ENCODE measurements around the gene SYNGR1.

DNA sequence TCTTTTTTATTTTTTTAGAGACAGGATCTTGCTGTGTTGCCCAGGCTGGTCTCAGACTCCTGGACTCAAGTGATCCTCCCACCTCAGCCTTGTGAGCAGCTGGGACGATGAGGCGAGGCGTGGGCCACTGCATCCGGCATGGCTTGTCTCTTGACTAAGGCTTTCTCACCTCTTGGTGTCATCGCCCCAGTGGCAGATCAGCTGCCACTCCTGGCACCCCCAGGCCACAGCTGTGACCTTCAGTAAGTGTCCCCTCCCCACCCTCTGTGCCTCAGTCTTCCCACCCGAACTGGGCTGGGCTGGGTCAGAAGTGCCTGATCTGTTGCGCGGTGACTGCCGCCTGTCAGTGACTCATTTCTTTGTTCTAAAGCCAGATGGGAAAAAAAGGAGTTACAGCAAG, 3.6 kb downstream of the SYNGR1 start:
- TF ChIP-seq, protein P1, sequence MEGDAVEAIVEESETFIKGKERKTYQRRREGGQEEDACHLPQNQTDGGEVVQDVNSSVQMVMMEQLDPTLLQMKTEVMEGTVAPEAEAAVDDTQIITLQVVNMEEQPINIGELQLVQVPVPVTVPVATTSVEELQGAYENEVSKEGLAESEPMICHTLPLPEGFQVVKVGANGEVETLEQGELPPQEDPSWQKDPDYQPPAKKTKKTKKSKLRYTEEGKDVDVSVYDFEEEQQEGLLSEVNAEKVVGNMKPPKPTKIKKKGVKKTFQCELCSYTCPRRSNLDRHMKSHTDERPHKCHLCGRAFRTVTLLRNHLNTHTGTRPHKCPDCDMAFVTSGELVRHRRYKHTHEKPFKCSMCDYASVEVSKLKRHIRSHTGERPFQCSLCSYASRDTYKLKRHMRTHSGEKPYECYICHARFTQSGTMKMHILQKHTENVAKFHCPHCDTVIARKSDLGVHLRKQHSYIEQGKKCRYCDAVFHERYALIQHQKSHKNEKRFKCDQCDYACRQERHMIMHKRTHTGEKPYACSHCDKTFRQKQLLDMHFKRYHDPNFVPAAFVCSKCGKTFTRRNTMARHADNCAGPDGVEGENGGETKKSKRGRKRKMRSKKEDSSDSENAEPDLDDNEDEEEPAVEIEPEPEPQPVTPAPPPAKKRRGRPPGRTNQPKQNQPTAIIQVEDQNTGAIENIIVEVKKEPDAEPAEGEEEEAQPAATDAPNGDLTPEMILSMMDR (IDR thresholded peaks at IDR 0.05): no peak
- no peak for TF ChIP-seq EZH2 (IDR thresholded peaks at IDR 0.05)
- TF ChIP-seq EZH2phosphoT487 (IDR thresholded peaks at IDR 0.05): no peak
